K562 (cell line): Measurements from ENCODE around the gene QPRT. TPM values are rescaled to one million over a fixed set of nuclear protein-coding genes. Genes with fewer than 3 reads are reported as not detected.

Experiments used
- AFF1 ChIP-seq, 2 experiments: fragments of 450-650 bp; IDR thresholded peaks; 2 replicates each; pipeline ENCODE4 v1.6.1; 2018; ENCODE audit warnings: mild to moderate bottlenecking in 2 of 2, low read depth in 1 of 2; ENCODE audit not compliant: partially characterized antibody in 2 of 2
- BHLHE40 ChIP-seq: IDR thresholded peaks from 2 replicates; pipeline ENCODE4 v1.6.1; 2011; ENCODE audit warnings: low read length, improper control_type of control experiment
- HIVEP1 ChIP-seq: fragments of 250-450 bp; sonication (Bioruptor Pico); IDR thresholded peaks from 2 replicates; pipeline ENCODE4 v1.4.0; 2020; ENCODE audit warnings: mild to moderate bottlenecking
- HMGN3 ChIP-seq: IDR thresholded peaks from 2 replicates; pipeline ENCODE4 v1.6.1; 2011; ENCODE audit warnings: borderline replicate concordance, low read depth, mild to moderate bottlenecking, mixed read lengths, low read length; ENCODE audit not compliant: insufficient read length; ENCODE audit errors: extremely low read depth
- HNRNPUL1 ChIP-seq: fragments of 200-400 bp; formaldehyde crosslinking; IDR thresholded peaks from 2 replicates; pipeline ENCODE4 v1.6.1; 2017; ENCODE audit warnings: low read length
- KDM1A ChIP-seq, 2 experiments: fragments of 450-650 bp; IDR thresholded peaks; 2 replicates each; pipeline ENCODE4 v1.6.1; 2016; ENCODE audit warnings: mild to moderate bottlenecking in 2 of 2
- KDM5B ChIP-seq: fragments of 200-600 bp; sonication (generic); IDR thresholded peaks from 2 replicates; pipeline ENCODE4 v1.6.1; 2012; ENCODE audit warnings: low read depth, mild to moderate bottlenecking, moderate library complexity, low read length, control low read depth, inconsistent platforms; ENCODE audit not compliant: insufficient replicate concordance
- MAZ ChIP-seq, 2 experiments: fragments of 450-650 bp in 1 of 2; sonication (generic) in 1 of 2; formaldehyde crosslinking; IDR thresholded peaks in 1 of 2; conservative IDR thresholded peaks in 1 of 2; 2 replicates each; pipeline versions ENCODE4 v1.4.0 to v1.5.0; 2020; ENCODE audit warnings: mild to moderate bottlenecking in 1 of 2, missing genetic modification reagents in 1 of 2
- MTF1 ChIP-seq: fragments of 250-450 bp; sonication (Bioruptor Pico); IDR thresholded peaks from 2 replicates; pipeline ENCODE4 v1.9.0; 2021; ENCODE audit warnings: moderate library complexity, mild to moderate bottlenecking, inconsistent platforms, borderline replicate concordance
- NFE2 ChIP-seq: IDR thresholded peaks from 2 replicates; pipeline ENCODE4 v1.6.1; 2014; ENCODE audit warnings: antibody characterized with exemption, low read depth
- NFIC ChIP-seq: fragments of 450-650 bp; IDR thresholded peaks from 2 replicates; pipeline ENCODE4 v1.6.1; 2017; ENCODE audit warnings: mild to moderate bottlenecking, inconsistent platforms
- NONO ChIP-seq, 2 experiments: fragments of 200-400 bp in 1 of 2; fragments of 450-650 bp in 1 of 2; formaldehyde crosslinking in 1 of 2; IDR thresholded peaks; 2 replicates each; pipeline ENCODE4 v1.6.1; 2017; ENCODE audit warnings: low read depth in 2 of 2, mild to moderate bottlenecking in 2 of 2, moderate library complexity in 2 of 2, low read length in 1 of 2
- RBM15 ChIP-seq: fragments of 200-400 bp; formaldehyde crosslinking; IDR thresholded peaks from 2 replicates; pipeline ENCODE4 v1.6.1; 2018; ENCODE audit warnings: mild to moderate bottlenecking, low read length, moderate library complexity; ENCODE audit not compliant: insufficient read depth
- RCOR1 ChIP-seq, 2 experiments: IDR thresholded peaks; 2 replicates each; pipeline ENCODE4 v1.6.1; 2012; ENCODE audit warnings: low read depth in 2 of 2, low read length in 2 of 2, borderline replicate concordance in 1 of 2, improper control_type of control experiment in 1 of 2
- RNF2 ChIP-seq: sonication (generic); IDR thresholded peaks from 2 replicates; pipeline ENCODE4 v1.6.1; 2016
- RUNX1 ChIP-seq: sonication (generic); IDR thresholded peaks from 2 replicates; pipeline ENCODE4 v1.6.1; 2016; ENCODE audit warnings: antibody characterized with exemption, low read depth
- SIRT6 ChIP-seq: IDR thresholded peaks from one replicate; pipeline ENCODE4 v1.6.1; 2012; ENCODE audit warnings: low read depth, mild to moderate bottlenecking, control low read depth, inconsistent platforms, low read length, moderate library complexity
- SMARCA4 ChIP-seq: fragments of 450-650 bp; IDR thresholded peaks from 2 replicates; pipeline ENCODE4 v1.6.1; 2016
- SMC3 ChIP-seq: conservative IDR thresholded peaks from 2 replicates; pipeline ENCODE4 v1.6.1; 2011; ENCODE audit warnings: low read depth, low read length, improper control_type of control experiment; ENCODE audit not compliant: insufficient read depth
- SRSF1 ChIP-seq: fragments of 200-400 bp; formaldehyde crosslinking; IDR thresholded peaks from 2 replicates; pipeline ENCODE4 v1.6.1; 2017; ENCODE audit warnings: mild to moderate bottlenecking, low read depth, low read length, moderate library complexity
- SRSF9 ChIP-seq: fragments of 200-400 bp; formaldehyde crosslinking; IDR thresholded peaks from 2 replicates; pipeline ENCODE4 v1.6.1; 2017; ENCODE audit warnings: low read depth, low read length, borderline replicate concordance
- U2AF1 ChIP-seq: fragments of 200-400 bp; formaldehyde crosslinking; optimal IDR thresholded peaks from 2 replicates; pipeline ENCODE3; 2017; ENCODE audit warnings: mild to moderate bottlenecking, low read depth, low read length, moderate library complexity
- ZNF449 ChIP-seq: fragments of 250-450 bp; sonication (Bioruptor Pico); IDR thresholded peaks from 2 replicates; pipeline ENCODE4 v1.8.0; 2022; ENCODE audit warnings: moderate library complexity, mild to moderate bottlenecking, inconsistent platforms
- ZNF583 ChIP-seq: fragments of 250-450 bp; sonication (Bioruptor Pico); IDR thresholded peaks from 2 replicates; pipeline ENCODE4 v1.4.0; 2020
- ZNF699 ChIP-seq: fragments of 250-450 bp; sonication (Bioruptor Pico); IDR thresholded peaks from 2 replicates; pipeline ENCODE4 v1.8.0; 2021; ENCODE audit warnings: mild to moderate bottlenecking, moderate library complexity; ENCODE audit not compliant: insufficient replicate concordance
- polyA plus RNA-seq, 8 experiments: library from polyadenylated mRNA; depleted of rRNA in 4 of 8; stranded (reverse) in 5 of 8; unstranded in 3 of 8; fragments of >200 nt; fragmentation: Nextera tagmentation in 2 of 8; fragmentation: Illumina TruSeq in 1 of 8; extraction: Ambion mirVana in 2 of 8; extraction: Trizol in 1 of 8; gene quantifications; 2 replicates each; pipeline versions ENCODE4 v1.2.1 to v1.2.3, GENCODE V29; 2011 to 2014; ENCODE audit warnings: inconsistent platforms in 1 of 8, missing spikeins in 1 of 8
- total RNA-seq, 7 experiments: library from RNA; depleted of rRNA in 6 of 7; stranded (reverse); fragments of >200 nt in 6 of 7; fragmentation: Illumina TruSeq in 2 of 7; extraction: Trizol in 2 of 7; gene quantifications; 2 replicates each; pipeline versions ENCODE4 v1.2.1 to v1.2.3, GENCODE V29; 2011 to 2021; ENCODE audit warnings: low replicate concordance in 1 of 7

Gene QPRT
- total and polyA plus RNA-seq, 9 of the 15 experiments (the other 6 are each of a cell fraction or from before 2014, with no cell fraction given): 7.7 to 112 (median 64.1) TPM

GRCh38 chr16:29678691-29679267 is at the start of gene QPRT (continued):
- TF ChIP-seq SRSF9: no peak
- TF ChIP-seq KDM5B: peak; percentile 49
- TF ChIP-seq ZNF583 (CRISPR knock-in tag): no peak
- TF ChIP-seq NONO (IDR thresholded peaks at IDR 0.05; ENCODE audit: low read depth in 2 of 2, low read length in 1 of 2): no peak
- TF ChIP-seq HMGN3: no peak
- no peak for TF ChIP-seq ZNF449
- no peak for TF ChIP-seq ZNF699 (CRISPR knock-in tag)
- TF ChIP-seq MTF1 (CRISPR knock-in tag): no peak
- no peak for TF ChIP-seq HNRNPUL1
- peak in 1 of 2 experiments; percentile 36; a peak in 1 of 4 replicates for TF ChIP-seq RCOR1 (IDR thresholded peaks at IDR 0.05; ENCODE audit: borderline replicate concordance in 1 of 2, low read depth in 2 of 2, low read length in 2 of 2)
- no peak for TF ChIP-seq U2AF1
- no peak for TF ChIP-seq HIVEP1 (CRISPR knock-in tag)
- TF ChIP-seq NFIC: 0 out of 2 replicates have a peak, but pooled peaks have one; percentile 12
- no peak for TF ChIP-seq RBM15
- TF ChIP-seq SRSF1: no peak
- no peak for TF ChIP-seq SIRT6
- no peak for TF ChIP-seq BHLHE40
- TF ChIP-seq RUNX1: no peak
- TF ChIP-seq KDM1A (IDR thresholded peaks at IDR 0.05): peak in 1 of 2 experiments; percentile 30; a peak in 1 of 4 replicates
- no peak for TF ChIP-seq AFF1 (IDR thresholded peaks at IDR 0.05; ENCODE audit: low read depth in 1 of 2, partially characterized antibody in 2 of 2)
- TF ChIP-seq MAZ (CRISPR knock-in tag; conservative IDR thresholded peaks at IDR 0.05 in 1 of 2, IDR thresholded peaks at IDR 0.05 in 1 of 2): peak in 1 of 2 experiments; percentile 23; a peak in 1 of 4 replicates
- TF ChIP-seq NFE2: peak; percentile 41; the same call in 1 of the 2 replicates
- TF ChIP-seq SMC3: no peak
- TF ChIP-seq RNF2: no peak
- TF ChIP-seq SMARCA4: no peak
